Measurements from ENCODE around the gene PADI6. TPM values are rescaled to one million over a fixed set of nuclear protein-coding genes. Genes with fewer than 3 reads are reported as not detected.

Gene PADI6
- total RNA-seq, 1 experiment from 2014 or later: not detected

DNA sequence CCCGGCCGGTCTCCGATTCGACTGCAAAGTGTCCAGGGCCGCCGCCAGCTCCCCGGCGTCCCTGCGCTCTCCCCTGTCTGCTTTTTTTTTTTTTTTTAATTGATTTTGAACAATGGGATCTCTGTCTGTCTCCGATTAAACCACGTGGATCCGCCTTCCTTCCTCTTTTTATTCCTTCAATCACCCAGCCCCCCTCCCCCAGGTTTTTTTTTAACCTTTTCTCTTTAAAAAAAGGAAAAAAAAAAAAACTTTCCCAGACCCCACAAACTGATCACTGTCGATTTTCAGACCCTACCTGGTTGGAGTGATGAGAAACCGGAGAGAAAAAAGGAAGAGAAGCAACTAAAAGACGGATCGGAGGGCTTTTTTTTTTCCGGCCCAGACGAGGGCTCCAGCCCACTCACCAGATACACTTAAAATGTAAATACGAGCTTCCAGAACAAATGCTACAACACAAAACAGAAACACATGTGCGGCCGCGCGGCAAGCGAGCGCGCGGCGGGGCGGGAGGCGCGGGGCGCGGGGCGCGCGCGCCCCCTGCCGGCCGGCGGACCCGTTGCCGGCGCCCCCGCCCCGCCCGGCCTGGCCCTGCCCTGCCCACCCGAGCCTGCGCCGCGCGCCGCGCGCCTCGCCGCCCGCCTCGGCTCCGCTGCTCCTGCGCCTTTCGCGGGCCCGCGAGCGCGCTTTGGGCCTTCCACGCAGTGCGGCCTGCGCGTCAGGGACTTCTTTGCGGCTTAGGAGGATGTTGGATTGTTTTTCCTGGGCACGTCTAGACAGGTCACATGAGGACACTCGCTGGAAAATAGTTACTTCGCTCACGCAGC, 67.5 kb downstream of the PADI6 start, which contains the start of gene RCC2 (continued):
- TF ChIP-seq, protein P1, sequence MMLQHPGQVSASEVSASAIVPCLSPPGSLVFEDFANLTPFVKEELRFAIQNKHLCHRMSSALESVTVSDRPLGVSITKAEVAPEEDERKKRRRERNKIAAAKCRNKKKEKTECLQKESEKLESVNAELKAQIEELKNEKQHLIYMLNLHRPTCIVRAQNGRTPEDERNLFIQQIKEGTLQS (IDR thresholded peaks at IDR 0.05): no peak
- TF ChIP-seq, protein P2, sequence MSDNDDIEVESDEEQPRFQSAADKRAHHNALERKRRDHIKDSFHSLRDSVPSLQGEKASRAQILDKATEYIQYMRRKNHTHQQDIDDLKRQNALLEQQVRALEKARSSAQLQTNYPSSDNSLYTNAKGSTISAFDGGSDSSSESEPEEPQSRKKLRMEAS (IDR thresholded peaks at IDR 0.05): peak; percentile 80
- no peak for TF ChIP-seq ELF1 (IDR thresholded peaks at IDR 0.05; ENCODE audit: borderline replicate concordance, low read depth)
- TF ChIP-seq SIN3A (IDR thresholded peaks at IDR 0.05; ENCODE audit: low read depth): peak; percentile 75

DNA sequence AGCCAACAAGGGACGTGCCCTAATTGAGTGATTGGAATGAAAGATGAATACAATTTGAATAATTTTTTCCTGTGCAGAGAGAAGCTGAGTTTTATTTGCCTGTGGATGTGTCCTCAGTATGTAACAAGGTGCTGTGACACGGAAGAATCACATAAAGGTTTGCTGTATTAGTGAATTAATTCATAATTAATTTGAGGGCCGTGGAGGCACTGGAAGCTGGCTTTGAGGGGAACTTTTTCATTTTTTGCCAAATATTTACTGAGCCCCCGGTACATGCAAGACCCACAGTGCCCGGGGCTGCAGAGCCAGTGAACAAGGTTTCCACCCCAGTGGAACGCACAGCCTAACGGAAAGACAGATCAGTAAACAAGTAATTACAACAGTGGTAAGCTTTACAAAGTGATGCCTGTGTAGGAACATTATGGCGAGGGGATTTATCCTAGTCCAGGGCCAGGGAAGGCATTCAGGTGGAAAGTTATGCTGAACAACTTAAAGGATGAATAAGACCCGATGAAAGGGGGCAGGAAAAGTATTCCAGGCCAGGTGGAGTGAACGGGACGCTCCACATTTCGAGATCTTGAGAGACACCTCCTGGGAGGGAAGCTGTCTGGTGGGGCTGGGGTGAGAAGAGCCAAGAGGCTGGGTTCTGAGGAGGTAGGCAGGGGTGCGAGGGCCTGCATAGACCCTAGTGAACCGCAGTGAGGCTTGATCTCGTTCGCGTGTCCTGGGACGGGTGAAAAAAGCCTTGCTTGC, 68.3 kb downstream of the PADI6 start:
- BruUV-seq (replicated peaks): TSS peak; percentile 86
- RAD21 ChIA-PET (ENCODE audit: low non-redundant PET in 1 of 2, low total read pairs in 2 of 2, uncharacterized antibody in 2 of 2, unreplicated experiment in 2 of 2): no interaction called here
- CTCF ChIA-PET: interaction anchor here (1.7 to 2.7 kb wide), 2 partner anchors 12 to 53 kb away, joined by 6 to 8 read pairs; no protein-coding TSS in a partner anchor
- H3K36me3 ChIP-seq (ENCODE audit: control insufficient read depth in 1 of 2, insufficient read depth in 2 of 2, low read length in 2 of 2): peaks cover 0 to 16% of the 10 kb centered on the region in 2 experiments; a peak in 1 of 4 replicates
- TF ChIP-seq SRF (IDR thresholded peaks at IDR 0.05; ENCODE audit: low read depth) (no peak), FOSL1 (IDR thresholded peaks at IDR 0.05; ENCODE audit: low read depth) (no peak), YY1 (IDR thresholded peaks at IDR 0.05; ENCODE audit: extremely low read depth, insufficient replicate concordance, low read depth, low read length) (no peak), POLR2AphosphoS5 (IDR thresholded peaks at IDR 0.05; ENCODE audit: low read depth, low read length) (peak; percentile 61; the same call in 1 of the 2 replicates), SP1 (IDR thresholded peaks at IDR 0.05; ENCODE audit: low read depth) (no peak)
- TF ChIP-seq, protein P2 (IDR thresholded peaks at IDR 0.05): no peak
- H3K27me3 ChIP-seq (ENCODE audit: insufficient read depth, low read length): no peaks in the 10 kb centered on the region
- no peak for DNase-seq (ENCODE audit: low read depth, low spot score)
- peak overlapping the region; percentile 51 for H2AFZ ChIP-seq (ENCODE audit: low read depth, low read length, poor library complexity, severe bottlenecking)
- no peaks in the 10 kb centered on the region for H3K9me2 ChIP-seq (ENCODE audit: insufficient read depth)
- no peaks in the 10 kb centered on the region for H4K20me1 ChIP-seq (ENCODE audit: insufficient read depth)
- H3K79me2 ChIP-seq (ENCODE audit: insufficient read depth, low read length): peaks cover 34% of the 10 kb centered on the region
- H3K4me3 ChIP-seq (replicated peaks in 1 of 2; ENCODE audit: low read depth in 1 of 2, low read length in 2 of 2): peak overlapping the region; percentile 94 to 98
- no peak for ATAC-seq
- H3K27ac ChIP-seq (ENCODE audit: low read depth, low read length): peak overlapping the region; percentile 98
- peak overlapping the region; percentile 99 for H3K9ac ChIP-seq (ENCODE audit: low read length)
- intact Hi-C loops (cut with micrococcal nuclease): no loop called here
- peaks cover 49 to 55% of the 10 kb centered on the region in 2 experiments for H3K4me1 ChIP-seq (ENCODE audit: control insufficient read depth in 1 of 2, insufficient read depth in 2 of 2, low read length in 2 of 2)
- peak overlapping the region; percentile 99 for H3K4me2 ChIP-seq (ENCODE audit: low read length)
- no peaks in the 10 kb centered on the region for H3K9me3 ChIP-seq (ENCODE audit: control insufficient read depth in 1 of 2, insufficient read depth in 1 of 2, low read depth in 1 of 2, low read length in 2 of 2)
- POLR2A ChIA-PET: interaction anchor here (0.5 to 3.9 kb wide), 5 partner anchors 12 to 536 kb away, joined by 3 to 18 read pairs (median 3); no protein-coding TSS in a partner anchor

All from HCT116 (cell line).